NCI-H2171 (cell line): Measurements from ENCODE around the gene SLC6A13.
"Not testable (repeated sequence)": the region's sequence is repeated elsewhere in the genome, so short reads cannot be mapped to it uniquely, and the experiment has no call there.

Experiments used
- DNase-seq: peaks from one replicate; lab custom pipeline; 2025; lab: John Stamatoyannopoulos, UW

The SLC6A13 gene

GRCh38 chr12:264269-264668 lies 1.6 kb upstream of the SLC6A13 start:
- DNase-seq = no peak

- no peak for DNase-seq
These were observed 938 bp upstream of the SLC6A13 start for GRCh38 chr12:263574-263973.

- no peak for DNase-seq
These were observed 523 bp downstream of the SLC6A13 start for GRCh38 chr12:262113-262512.

GRCh38 chr12:257521-258321 lies 4.9 kb downstream of the SLC6A13 start:
- DNase-seq = no peak

- no peak for DNase-seq
These were observed 5.7 kb downstream of the SLC6A13 start for GRCh38 chr12:256958-257357.

GRCh38 chr12:256225-256624 lies 6.4 kb downstream of the SLC6A13 start:
- DNase-seq = no peak

GRCh38 chr12:254912-255311 lies 7.7 kb downstream of the SLC6A13 start:
- DNase-seq = no peak

GRCh38 chr12:254039-254438 lies 8.6 kb downstream of the SLC6A13 start:
- DNase-seq = no peak

GRCh38 chr12:253116-253831 lies 9.4 kb downstream of the SLC6A13 start:
- no peak for DNase-seq

- no peak for DNase-seq
These were observed 10.0 kb downstream of the SLC6A13 start for GRCh38 chr12:252636-253035.

GRCh38 chr12:247271-247670 lies 15.4 kb downstream of the SLC6A13 start:
- no peak for DNase-seq

GRCh38 chr12:243381-243780 lies 19.3 kb downstream of the SLC6A13 start:
- DNase-seq = no peak

GRCh38 chr12:242496-242895 lies 20.1 kb downstream of the SLC6A13 start:
- no peak for DNase-seq

GRCh38 chr12:241266-241665 lies 21.4 kb downstream of the SLC6A13 start:
- no peak for DNase-seq

- no peak for DNase-seq
These were observed 22.1 kb downstream of the SLC6A13 start for GRCh38 chr12:240566-240965.

- DNase-seq = no peak
These were observed 23.8 kb downstream of the SLC6A13 start for GRCh38 chr12:238736-239398.

- no peak for DNase-seq
These were observed 24.5 kb downstream of the SLC6A13 start for GRCh38 chr12:238116-238515.

GRCh38 chr12:237026-237815 lies 25.4 kb downstream of the SLC6A13 start:
- DNase-seq = no peak

- no peak for DNase-seq
These were observed 26.2 kb downstream of the SLC6A13 start for GRCh38 chr12:236445-236844.

GRCh38 chr12:235967-236366 lies 26.7 kb downstream of the SLC6A13 start:
- not testable (repeated sequence) for DNase-seq

- DNase-seq = no peak
These were observed 27.7 kb downstream of the SLC6A13 start for GRCh38 chr12:234891-235415.

GRCh38 chr12:234019-234418 lies 28.6 kb downstream of the SLC6A13 start:
- DNase-seq = no peak
